ENCODE measurements around the gene PTPRB. TPM values are rescaled to one million over a fixed set of nuclear protein-coding genes. Genes with fewer than 3 reads are reported as not detected.

PTPRB gene
- total and polyA plus RNA-seq, 12 donors, result 8.0 to 46.3 (median 28.4) TPM

GRCh38 chr12:70536650-70537049 lies 100.6 kb downstream of the PTPRB start:
- intact Hi-C loops (cut with DNase I), result no loop called here
- DNase-seq, result no peak
- no peak for TF ChIP-seq POLR2A (IDR thresholded peaks at IDR 0.05)
- TF ChIP-seq, protein P1, sequence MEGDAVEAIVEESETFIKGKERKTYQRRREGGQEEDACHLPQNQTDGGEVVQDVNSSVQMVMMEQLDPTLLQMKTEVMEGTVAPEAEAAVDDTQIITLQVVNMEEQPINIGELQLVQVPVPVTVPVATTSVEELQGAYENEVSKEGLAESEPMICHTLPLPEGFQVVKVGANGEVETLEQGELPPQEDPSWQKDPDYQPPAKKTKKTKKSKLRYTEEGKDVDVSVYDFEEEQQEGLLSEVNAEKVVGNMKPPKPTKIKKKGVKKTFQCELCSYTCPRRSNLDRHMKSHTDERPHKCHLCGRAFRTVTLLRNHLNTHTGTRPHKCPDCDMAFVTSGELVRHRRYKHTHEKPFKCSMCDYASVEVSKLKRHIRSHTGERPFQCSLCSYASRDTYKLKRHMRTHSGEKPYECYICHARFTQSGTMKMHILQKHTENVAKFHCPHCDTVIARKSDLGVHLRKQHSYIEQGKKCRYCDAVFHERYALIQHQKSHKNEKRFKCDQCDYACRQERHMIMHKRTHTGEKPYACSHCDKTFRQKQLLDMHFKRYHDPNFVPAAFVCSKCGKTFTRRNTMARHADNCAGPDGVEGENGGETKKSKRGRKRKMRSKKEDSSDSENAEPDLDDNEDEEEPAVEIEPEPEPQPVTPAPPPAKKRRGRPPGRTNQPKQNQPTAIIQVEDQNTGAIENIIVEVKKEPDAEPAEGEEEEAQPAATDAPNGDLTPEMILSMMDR (IDR thresholded peaks at IDR 0.05), result no peak
- Histone ChIP-seq H3K27ac (peak overlapping the region in 2 of 5 donors; percentile 45 to 49), H3K36me3 (replicated peaks in 1 of 2) (no peaks in the 10 kb centered on the region), H3K4me3 (no peak overlapping the region), H3K27me3 (no peaks in the 10 kb centered on the region), H3K4me1 (replicated peaks in 1 of 2) (peaks cover 0 to 9% of the 10 kb centered on the region in 2 donors), H3K9me3 (replicated peaks in 1 of 3) (no peaks in the 10 kb centered on the region)
- 86 to 90% (median 89%) methylated on average over 10 of the region's 10 CpGs for WGBS, 4 donors

GRCh38 chr12:70535896-70536374 lies 101.3 kb downstream of the PTPRB start:
- peak overlapping the region in 2 of 5 donors; percentile 49 to 72 for H3K27ac ChIP-seq
- intact Hi-C loops (cut with DNase I), result no loop called here
- no peaks in the 10 kb centered on the region for H3K9me3 ChIP-seq (replicated peaks in 1 of 3)
- no peaks in the 10 kb centered on the region for H3K36me3 ChIP-seq (replicated peaks in 1 of 2)
- peaks cover 0 to 9% of the 10 kb centered on the region in 2 donors for H3K4me1 ChIP-seq (replicated peaks in 1 of 2)
- peak in 5 of 7 donors; percentile 11 to 64 (median 32) for DNase-seq
- TF ChIP-seq, protein P1 (IDR thresholded peaks at IDR 0.05), result no peak
- no peak for TF ChIP-seq POLR2A (IDR thresholded peaks at IDR 0.05)
- 61 to 81% (median 79%) methylated on average over 6 of the region's 6 CpGs for WGBS, 4 donors
- no peak overlapping the region for H3K4me3 ChIP-seq
- H3K27me3 ChIP-seq, result no peaks in the 10 kb centered on the region

DNA sequence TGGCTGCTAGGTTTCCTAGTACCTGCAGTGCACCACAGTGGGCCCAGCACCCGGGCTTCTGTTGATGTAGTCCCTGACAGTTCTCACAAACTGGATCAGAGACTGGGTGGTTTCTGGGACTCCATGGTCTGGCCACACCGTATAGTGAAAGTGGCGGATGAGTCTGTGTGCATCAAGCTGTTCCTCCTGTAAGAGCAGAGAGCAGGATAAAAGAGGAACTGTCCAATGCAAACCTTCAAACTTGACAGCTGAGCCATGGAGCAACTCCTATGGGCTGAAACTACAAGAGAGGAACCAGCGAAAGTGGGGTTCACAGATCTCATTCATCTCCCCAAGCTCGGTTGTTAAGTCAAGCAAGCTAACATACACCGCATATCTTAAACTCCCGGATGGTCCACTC lies 102.8 kb downstream of the PTPRB start:
- Histone ChIP-seq H3K9me3 (replicated peaks in 1 of 3) (no peaks in the 10 kb centered on the region), H3K27me3 (no peaks in the 10 kb centered on the region), H3K36me3 (replicated peaks in 1 of 2) (no peaks in the 10 kb centered on the region), H3K27ac (no peak overlapping the region), H3K4me3 (no peak overlapping the region), H3K4me1 (replicated peaks in 1 of 2) (peaks cover 0 to 3% of the 10 kb centered on the region in 2 donors)
- no peak for TF ChIP-seq POLR2A (IDR thresholded peaks at IDR 0.05)
- TF ChIP-seq, protein P1 (IDR thresholded peaks at IDR 0.05), result no peak
- no peak for DNase-seq
- 84 to 92% (median 90%) methylated on average over 7 of the region's 7 CpGs for WGBS, 4 donors
- intact Hi-C loops (cut with DNase I), result no loop called here

- Histone ChIP-seq H3K27ac (no peak overlapping the region), H3K4me3 (no peak overlapping the region), H3K27me3 (no peaks in the 10 kb centered on the region), H3K9me3 (replicated peaks in 1 of 3) (no peaks in the 10 kb centered on the region), H3K36me3 (replicated peaks in 1 of 2) (no peaks in the 10 kb centered on the region), H3K4me1 (replicated peaks in 1 of 2) (no peaks in the 10 kb centered on the region)
- TF ChIP-seq, protein P1 (IDR thresholded peaks at IDR 0.05), result no peak
- no peak for TF ChIP-seq POLR2A (IDR thresholded peaks at IDR 0.05)
- intact Hi-C loops (cut with DNase I), result no loop called here
- no peak for DNase-seq
- 85 to 94% (median 90%) methylated on average over 3 of the region's 3 CpGs for WGBS, 4 donors
Measured at GRCh38 chr12:70529647-70530046, 107.6 kb downstream of the PTPRB start.

All from adrenal gland (tissue), 12 donors.